ENCODE data around the gene NHLRC1.
"Not testable (repeated sequence)": the region's sequence is repeated elsewhere in the genome, so short reads cannot be mapped to it uniquely, and the experiment has no call there.

The NHLRC1 gene

DNA sequence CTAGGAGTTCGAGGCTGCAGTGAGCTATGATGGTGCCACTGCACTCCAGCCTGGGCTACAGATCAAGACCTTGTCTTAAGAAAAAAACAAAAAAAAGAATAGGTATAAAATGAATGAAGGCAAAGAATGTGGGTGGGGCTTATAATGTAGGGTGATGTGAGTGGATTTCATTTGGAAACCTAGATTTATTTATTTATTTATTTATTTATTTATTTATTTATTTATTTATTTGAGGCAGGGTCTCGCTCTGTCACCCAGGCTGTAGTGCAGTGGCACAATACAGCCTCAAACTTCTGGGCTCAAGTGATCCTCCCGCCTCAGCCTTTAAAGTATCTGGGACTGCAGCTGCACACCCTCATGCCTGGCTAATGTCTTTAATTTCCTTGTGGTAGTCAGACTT is 28.9 kb upstream of the NHLRC1 start:
- peaks cover 27% of the 10 kb centered on the region for H3K36me3 Mint-ChIP-seq (ENCODE audit: low read depth)
- not testable (repeated sequence) for H3K27me3 Mint-ChIP-seq, DNase-seq, H3K9me3 Mint-ChIP-seq, H3K4me3 Mint-ChIP-seq, H3K27ac Mint-ChIP-seq
- H3K4me1 Mint-ChIP-seq (ENCODE audit: low read depth): peaks cover 48% of the 10 kb centered on the region

DNA sequence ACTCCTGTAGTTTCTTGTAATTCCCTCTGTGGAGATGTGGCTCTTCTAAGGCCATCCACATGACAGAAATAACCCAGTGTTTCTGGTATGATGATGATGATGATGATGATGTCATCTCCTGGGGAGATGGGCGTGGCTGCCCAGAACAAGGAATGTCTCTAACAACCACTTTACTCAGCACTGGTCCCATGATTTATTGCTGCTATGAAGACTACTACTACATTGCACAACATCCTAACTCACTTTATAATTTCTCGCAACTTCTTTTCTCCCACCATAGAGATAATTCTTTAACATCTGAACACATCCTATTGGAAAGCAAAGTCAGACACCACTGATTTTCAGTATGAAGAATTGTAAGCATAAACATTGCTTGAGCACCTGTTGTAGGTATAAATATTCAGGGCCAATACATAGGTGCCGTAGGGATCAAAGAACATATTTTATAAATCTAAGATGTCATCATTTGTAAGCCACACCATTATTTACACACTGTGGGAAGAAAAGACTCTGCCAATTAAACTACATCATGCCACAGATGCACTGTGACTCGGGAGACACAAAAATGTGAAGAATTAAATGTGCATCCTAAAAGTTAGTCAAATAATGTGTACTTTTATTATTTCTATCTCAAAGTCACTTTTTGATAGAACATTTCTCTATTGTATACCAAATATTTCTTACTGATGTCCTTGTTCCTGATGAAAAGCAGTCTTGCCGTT is 26.0 kb upstream of the NHLRC1 start:
- Mint-ChIP-seq H3K4me3 (no peak overlapping the region), H3K9me3 (no peaks in the 10 kb centered on the region), H3K4me1 (ENCODE audit: low read depth) (peaks cover 32% of the 10 kb centered on the region), H3K36me3 (ENCODE audit: low read depth) (peaks cover 35% of the 10 kb centered on the region), H3K27me3 (no peaks in the 10 kb centered on the region), H3K27ac (no peak overlapping the region)
- no peak for DNase-seq

DNA sequence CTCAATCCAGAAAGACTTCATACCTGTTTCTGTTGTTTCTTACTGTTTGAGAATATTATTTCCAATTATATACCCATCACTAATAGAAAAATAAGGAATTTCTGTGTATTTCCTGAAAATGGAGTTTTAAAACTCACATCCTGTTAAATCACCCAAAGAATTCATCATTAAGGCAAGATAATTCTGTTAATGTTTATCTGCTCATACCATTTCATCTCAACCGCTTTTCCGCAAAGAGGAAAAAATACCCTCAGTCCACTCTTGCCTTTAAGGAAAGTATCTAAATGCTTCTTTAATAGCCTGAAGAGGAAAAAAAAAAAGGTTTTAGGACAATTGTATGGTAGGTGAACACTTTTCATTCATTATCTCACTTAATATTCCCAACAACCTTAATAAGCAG is 25.1 kb upstream of the NHLRC1 start:
- Mint-ChIP-seq H3K36me3 (ENCODE audit: low read depth) (peaks cover 44% of the 10 kb centered on the region), H3K9me3 (no peaks in the 10 kb centered on the region), H3K27me3 (no peaks in the 10 kb centered on the region), H3K4me1 (ENCODE audit: low read depth) (peaks cover 23% of the 10 kb centered on the region), H3K4me3 (no peak overlapping the region), H3K27ac (peak overlapping the region; percentile 80)
- no peak for DNase-seq

DNA sequence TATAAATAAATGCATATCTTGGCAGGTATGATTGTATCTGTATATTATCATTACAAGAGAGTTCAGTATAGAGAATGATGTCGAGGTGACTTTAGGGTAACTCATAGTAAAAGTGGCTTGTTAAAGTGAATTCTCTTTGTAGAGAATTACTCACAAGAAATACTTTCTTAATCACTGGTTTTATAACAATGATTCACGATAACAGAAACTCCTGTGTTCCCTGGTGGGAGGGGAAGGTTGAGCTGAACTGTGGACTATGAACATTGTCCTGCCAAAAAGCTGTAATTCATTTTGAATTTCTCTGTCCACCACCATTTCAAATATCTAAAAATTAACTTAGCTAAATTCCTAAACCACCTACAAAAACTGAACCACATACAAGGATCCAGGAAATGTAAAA is 24.7 kb upstream of the NHLRC1 start:
- Mint-ChIP-seq H3K9me3 (no peaks in the 10 kb centered on the region), H3K4me3 (no peak overlapping the region), H3K27me3 (no peaks in the 10 kb centered on the region), H3K36me3 (ENCODE audit: low read depth) (peaks cover 48% of the 10 kb centered on the region), H3K27ac (peak overlapping the region; percentile 80), H3K4me1 (ENCODE audit: low read depth) (peaks cover 19% of the 10 kb centered on the region)
- no peak for DNase-seq

DNA sequence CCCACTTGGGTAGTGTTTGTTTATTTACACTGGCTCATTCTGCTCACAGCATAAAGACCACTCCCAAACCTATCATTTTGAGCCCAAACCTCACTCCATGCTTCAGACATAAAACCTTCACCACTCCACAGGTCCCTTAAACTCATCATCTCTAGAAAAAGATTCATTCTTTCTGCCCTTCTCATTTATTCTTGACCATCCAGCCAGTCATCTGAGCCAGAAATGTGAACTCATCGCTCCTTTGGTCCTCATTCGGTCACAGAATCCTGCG is 20.0 kb upstream of the NHLRC1 start:
- H3K27me3 Mint-ChIP-seq: no peaks in the 10 kb centered on the region
- no peak overlapping the region for H3K27ac Mint-ChIP-seq
- H3K4me1 Mint-ChIP-seq (ENCODE audit: low read depth): peaks cover 7% of the 10 kb centered on the region
- H3K9me3 Mint-ChIP-seq: no peaks in the 10 kb centered on the region
- no peak overlapping the region for H3K4me3 Mint-ChIP-seq
- peaks cover 68% of the 10 kb centered on the region for H3K36me3 Mint-ChIP-seq (ENCODE audit: low read depth)
- no peak for DNase-seq

DNA sequence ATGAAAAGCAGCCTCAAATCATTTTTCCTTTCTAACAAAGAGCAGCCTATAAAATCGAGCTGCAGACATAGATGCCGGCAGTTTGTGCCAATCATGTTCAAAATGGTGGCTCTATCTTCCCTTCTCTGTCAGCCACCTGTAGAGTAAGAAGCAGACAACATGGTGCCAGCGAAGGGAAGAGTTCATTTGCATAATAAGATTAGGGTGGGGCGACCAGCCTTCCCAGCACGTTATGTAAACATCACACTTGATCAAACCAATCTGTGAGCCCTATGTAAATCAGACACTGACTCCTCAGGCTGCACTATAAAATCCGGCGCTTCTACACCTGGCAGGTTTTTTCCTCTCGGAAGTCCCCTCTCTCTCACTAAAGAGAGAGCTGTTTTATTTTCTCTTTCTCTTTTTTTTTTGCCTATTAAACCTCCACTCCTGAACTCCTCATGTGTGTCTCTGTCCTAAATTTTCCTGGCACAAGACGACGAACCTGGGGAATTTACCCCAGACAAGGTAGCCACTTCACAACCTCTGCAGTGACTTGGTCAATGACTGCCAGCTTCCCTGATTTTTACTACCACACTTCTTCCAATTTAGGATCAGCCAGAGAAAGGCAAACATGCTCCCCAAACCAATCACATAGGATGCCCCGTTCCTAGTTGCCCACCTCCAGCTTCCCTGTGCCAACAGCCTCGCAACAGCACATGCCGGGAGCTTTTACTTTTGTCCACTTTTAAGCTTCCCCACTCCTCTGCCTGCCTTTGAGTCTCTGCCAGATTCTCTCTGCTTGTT is 19.5 kb upstream of the NHLRC1 start:
- H3K4me1 Mint-ChIP-seq (ENCODE audit: low read depth): peaks cover 2% of the 10 kb centered on the region
- no peak overlapping the region for H3K4me3 Mint-ChIP-seq
- no peaks in the 10 kb centered on the region for H3K9me3 Mint-ChIP-seq
- peaks cover 66% of the 10 kb centered on the region for H3K36me3 Mint-ChIP-seq (ENCODE audit: low read depth)
- H3K27ac Mint-ChIP-seq: no peak overlapping the region
- no peaks in the 10 kb centered on the region for H3K27me3 Mint-ChIP-seq
- DNase-seq: no peak

DNA sequence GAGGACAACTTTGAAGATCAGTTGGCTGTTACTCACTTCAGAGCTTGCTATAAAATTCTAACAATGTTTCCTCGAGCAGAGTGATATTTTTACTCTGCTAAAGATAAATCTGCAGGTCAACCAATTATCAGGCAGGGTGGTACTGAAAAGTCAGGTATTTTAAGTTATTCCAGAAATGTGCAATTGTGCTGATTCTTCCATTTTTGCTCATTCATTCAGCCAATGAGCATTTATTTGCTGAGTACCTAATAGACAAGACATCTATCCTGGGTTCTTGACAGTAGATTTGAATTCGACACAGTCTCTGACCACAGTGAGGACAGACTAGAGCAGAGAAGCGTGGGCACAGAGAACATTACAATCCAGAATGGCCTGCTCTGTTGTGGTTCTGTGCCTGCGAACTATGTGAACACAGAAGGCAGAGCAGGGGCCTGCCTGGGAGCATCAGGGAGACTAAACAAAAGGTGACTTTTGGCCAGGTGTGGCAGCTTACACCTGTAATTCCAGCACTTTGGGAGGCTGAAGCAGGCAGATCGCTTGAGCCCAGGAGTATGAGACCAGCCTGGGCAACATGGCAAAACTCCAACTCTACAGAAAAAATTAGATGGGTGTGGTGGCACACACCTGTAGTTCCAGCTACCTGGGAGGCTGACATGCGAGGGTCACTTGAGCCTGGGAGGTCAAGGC is 17.6 kb upstream of the NHLRC1 start:
- Mint-ChIP-seq H3K4me3 (no peak overlapping the region), H3K36me3 (ENCODE audit: low read depth) (peaks cover 68% of the 10 kb centered on the region), H3K4me1 (ENCODE audit: low read depth) (peaks cover 6% of the 10 kb centered on the region), H3K27me3 (no peaks in the 10 kb centered on the region), H3K9me3 (no peaks in the 10 kb centered on the region), H3K27ac (no peak overlapping the region)
- DNase-seq: no peak

DNA sequence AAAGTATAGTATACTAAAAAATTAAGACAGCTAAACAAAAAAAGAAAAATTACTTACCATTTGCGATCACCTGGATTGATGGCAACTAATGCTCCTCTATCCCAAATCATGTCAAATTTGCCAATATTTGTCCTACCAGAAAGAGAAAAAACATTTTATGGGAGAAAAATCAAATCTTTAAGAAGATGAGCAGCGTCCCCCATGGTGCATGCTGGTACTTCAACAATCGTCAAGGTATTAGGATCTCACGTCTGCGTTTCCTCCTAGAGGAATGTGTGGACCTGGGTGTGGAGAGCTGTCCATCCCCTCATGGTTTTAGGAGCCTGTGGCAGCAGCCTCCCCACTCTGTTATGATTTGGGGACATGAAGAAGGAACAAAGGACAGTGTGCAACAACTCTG is 16.4 kb upstream of the NHLRC1 start:
- peaks cover 9% of the 10 kb centered on the region for H3K4me1 Mint-ChIP-seq (ENCODE audit: low read depth)
- peaks cover 72% of the 10 kb centered on the region for H3K36me3 Mint-ChIP-seq (ENCODE audit: low read depth)

DNA sequence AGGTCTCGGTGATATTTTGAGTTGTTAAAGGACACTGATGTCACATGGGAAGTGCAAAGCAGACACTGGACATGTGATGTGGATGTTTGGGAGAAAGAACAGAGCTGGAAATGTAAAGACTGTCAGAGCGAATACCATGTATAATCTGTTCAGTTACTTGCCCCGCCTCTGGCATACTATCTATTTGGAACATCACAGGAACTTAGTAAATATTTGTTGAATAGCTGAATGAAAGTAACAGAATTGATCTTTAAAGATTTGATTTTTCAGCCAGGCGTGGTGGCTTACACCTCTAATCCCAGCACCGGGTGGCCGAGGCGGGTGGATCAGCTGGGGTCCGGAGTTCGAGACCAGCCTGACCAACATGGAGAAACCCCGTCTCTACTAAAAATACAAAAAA is 13.8 kb upstream of the NHLRC1 start:
- H3K9me3 Mint-ChIP-seq: no peaks in the 10 kb centered on the region
- no peak overlapping the region for H3K4me3 Mint-ChIP-seq
- DNase-seq: no peak
- H3K27me3 Mint-ChIP-seq: no peaks in the 10 kb centered on the region
- peaks cover 69% of the 10 kb centered on the region for H3K36me3 Mint-ChIP-seq (ENCODE audit: low read depth)
- H3K27ac Mint-ChIP-seq: no peak overlapping the region
- peaks cover 9% of the 10 kb centered on the region for H3K4me1 Mint-ChIP-seq (ENCODE audit: low read depth)

More for the DNA sequence above, 16.4 kb upstream of the NHLRC1 start:
- no peak overlapping the region for H3K27ac Mint-ChIP-seq
- H3K27me3 Mint-ChIP-seq: no peaks in the 10 kb centered on the region
- no peak overlapping the region for H3K4me3 Mint-ChIP-seq
- DNase-seq: no peak
- no peaks in the 10 kb centered on the region for H3K9me3 Mint-ChIP-seq

DNA sequence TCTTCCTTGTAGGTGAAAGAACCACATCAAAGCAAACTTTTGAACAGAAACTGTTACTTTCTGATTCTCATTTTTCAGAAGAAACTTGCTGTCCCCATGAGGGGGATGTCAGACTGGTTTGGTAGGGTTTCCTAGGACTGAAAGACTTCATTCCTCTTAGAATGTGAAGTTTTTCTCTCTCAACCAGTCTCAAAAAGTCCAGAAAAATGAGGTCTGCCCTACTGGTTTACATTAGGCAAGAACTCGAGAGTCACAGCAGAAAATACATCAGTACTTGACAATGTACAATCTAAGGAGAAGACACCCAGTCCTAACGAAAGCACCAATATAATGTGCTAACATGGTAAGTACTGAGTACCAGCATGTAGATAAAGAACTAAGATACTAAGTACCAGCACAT is 12.7 kb upstream of the NHLRC1 start:
- Mint-ChIP-seq H3K27ac (no peak overlapping the region), H3K36me3 (ENCODE audit: low read depth) (peaks cover 63% of the 10 kb centered on the region), H3K27me3 (no peaks in the 10 kb centered on the region), H3K9me3 (no peaks in the 10 kb centered on the region), H3K4me1 (ENCODE audit: low read depth) (peaks cover 9% of the 10 kb centered on the region), H3K4me3 (no peak overlapping the region)
- DNase-seq: no peak

DNA sequence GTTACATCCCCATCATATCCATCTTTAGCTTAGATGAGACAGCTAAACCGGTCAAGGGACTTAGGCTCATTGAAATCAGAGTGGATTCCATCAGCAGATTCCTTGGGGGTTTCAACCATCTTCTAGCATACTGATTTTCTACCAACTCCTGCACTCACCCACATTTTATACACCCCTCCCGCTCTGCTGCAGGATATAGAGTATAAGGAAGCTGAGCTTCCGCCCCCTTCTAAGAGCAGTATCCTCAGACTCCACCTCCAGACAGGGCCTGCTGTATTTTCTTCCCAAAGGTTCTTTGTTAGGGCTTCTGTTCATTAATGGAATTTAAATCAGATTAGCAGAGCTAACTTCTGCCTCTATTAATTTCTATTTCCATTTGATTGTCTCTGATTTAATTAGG is 9.9 kb upstream of the NHLRC1 start:
- Mint-ChIP-seq H3K4me3 (no peak overlapping the region), H3K9me3 (no peaks in the 10 kb centered on the region), H3K4me1 (ENCODE audit: low read depth) (peaks cover 9% of the 10 kb centered on the region), H3K27ac (no peak overlapping the region), H3K36me3 (ENCODE audit: low read depth) (peaks cover 53% of the 10 kb centered on the region), H3K27me3 (no peaks in the 10 kb centered on the region)
- DNase-seq: no peak

DNA sequence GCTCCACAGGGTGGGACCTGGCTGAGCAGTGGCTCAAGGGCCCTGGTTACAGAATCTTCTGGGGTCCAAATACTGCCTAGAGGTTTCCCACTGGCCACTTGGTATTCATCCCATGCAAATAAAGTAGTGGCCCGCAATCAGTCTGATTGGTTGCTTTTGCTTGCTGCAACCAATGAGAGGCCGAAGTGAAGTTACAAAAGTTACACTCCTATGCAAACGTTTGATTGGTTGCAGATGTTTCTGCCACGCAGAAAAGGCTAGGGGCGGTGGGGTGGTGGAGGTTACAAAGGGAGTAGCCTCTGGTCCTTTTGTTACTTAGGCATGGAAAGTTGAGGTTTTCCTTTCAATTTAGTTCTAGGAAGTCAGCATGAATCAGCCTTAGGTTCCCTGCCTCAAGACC is 3.6 kb upstream of the NHLRC1 start:
- H3K4me3 Mint-ChIP-seq: no peak overlapping the region
- H3K27ac Mint-ChIP-seq: no peak overlapping the region
- H3K27me3 Mint-ChIP-seq: peaks cover 24% of the 10 kb centered on the region

DNA sequence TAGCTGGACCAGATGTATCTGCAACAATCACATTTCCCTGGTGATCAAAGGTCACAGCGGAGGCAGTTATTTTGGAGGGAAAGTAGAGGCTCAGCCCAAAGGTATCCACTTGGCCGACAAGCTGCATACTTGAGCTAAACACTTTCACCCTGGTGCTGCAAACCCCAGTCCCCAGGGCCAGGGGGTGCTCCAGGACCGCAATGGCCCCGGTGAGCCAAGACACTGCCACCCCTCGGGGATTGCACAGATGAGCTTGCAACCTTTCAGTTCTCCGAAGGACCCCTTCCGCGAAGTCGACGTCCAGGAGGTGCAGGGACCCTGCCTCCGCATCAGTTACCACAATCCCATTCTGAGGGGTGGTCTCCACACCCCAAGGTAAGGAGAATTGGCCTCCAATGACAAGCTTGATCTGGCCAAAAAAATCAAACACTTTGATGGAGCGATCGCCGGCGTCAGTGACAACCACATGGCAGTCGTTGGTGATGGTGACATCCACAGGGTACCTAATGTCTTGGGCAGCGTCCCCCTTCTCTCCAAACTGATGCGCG is 823 bp downstream of the NHLRC1 start:
- Mint-ChIP-seq H3K4me1 (ENCODE audit: low read depth) (peaks cover 13% of the 10 kb centered on the region), H3K27me3 (peaks cover 65% of the 10 kb centered on the region), H3K9me3 (no peaks in the 10 kb centered on the region)

More for the DNA sequence above, 3.6 kb upstream of the NHLRC1 start:
- no peak for DNase-seq
- peaks cover 13% of the 10 kb centered on the region for H3K4me1 Mint-ChIP-seq (ENCODE audit: low read depth)
- H3K9me3 Mint-ChIP-seq: no peaks in the 10 kb centered on the region
- peaks cover 13% of the 10 kb centered on the region for H3K36me3 Mint-ChIP-seq (ENCODE audit: low read depth)

DNA sequence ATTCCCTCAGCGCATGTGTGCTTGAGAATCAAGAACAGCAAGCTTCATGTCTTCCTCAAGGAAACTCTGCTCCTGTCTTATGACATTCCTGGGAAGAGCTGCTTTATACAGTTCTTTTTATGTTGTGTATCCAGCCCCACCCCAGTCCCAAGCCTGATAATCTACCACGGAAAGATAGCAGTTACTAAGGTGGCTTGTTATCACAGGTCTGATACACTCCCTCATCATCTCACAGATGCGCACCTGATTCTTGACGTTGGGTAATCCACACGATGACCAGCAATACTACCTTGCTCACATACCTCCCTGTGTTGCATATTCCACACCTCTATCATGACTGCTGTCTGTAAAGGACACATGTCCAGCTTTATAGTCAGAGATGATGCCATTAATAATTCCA is 3.2 kb downstream of the NHLRC1 start:
- Mint-ChIP-seq H3K4me3 (no peak overlapping the region), H3K27me3 (peaks cover 67% of the 10 kb centered on the region), H3K36me3 (ENCODE audit: low read depth) (no peaks in the 10 kb centered on the region), H3K27ac (no peak overlapping the region), H3K9me3 (no peaks in the 10 kb centered on the region), H3K4me1 (ENCODE audit: low read depth) (peaks cover 28% of the 10 kb centered on the region)
- DNase-seq: no peak

More for the DNA sequence above, 823 bp downstream of the NHLRC1 start:
- Mint-ChIP-seq H3K4me3 (peak overlapping the region; percentile 23), H3K27ac (no peak overlapping the region), H3K36me3 (ENCODE audit: low read depth) (no peaks in the 10 kb centered on the region)
- DNase-seq: no peak

DNA sequence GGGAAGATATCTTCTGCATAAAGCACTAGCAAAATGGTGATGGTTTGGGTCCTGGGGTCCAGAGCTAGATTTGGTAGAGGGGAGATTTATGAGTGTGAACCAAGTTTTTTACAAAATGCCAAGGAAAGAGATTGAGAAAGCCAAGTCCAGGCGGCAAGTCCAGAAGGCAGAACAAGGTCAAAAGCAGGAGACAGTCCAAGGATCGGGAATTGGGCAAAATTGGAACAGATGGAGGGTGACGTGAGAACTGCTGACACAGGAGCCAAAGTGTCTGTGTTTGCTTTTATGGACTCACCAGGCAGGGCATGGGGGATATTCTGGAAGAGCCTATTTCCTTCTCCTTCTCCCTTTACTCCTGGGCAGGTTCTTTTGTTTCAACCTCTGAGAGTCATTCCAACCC is 4.1 kb downstream of the NHLRC1 start:
- H3K36me3 Mint-ChIP-seq (ENCODE audit: low read depth): no peaks in the 10 kb centered on the region
- no peak overlapping the region for H3K27ac Mint-ChIP-seq
- no peak overlapping the region for H3K4me3 Mint-ChIP-seq
- no peaks in the 10 kb centered on the region for H3K9me3 Mint-ChIP-seq
- peaks cover 73% of the 10 kb centered on the region for H3K27me3 Mint-ChIP-seq
- no peak for DNase-seq
- peaks cover 28% of the 10 kb centered on the region for H3K4me1 Mint-ChIP-seq (ENCODE audit: low read depth)
